GDM1 (cell line): ENCODE measurements around the gene CRYL1.

Source experiments
- DNase-seq: peaks from one replicate; lab custom pipeline; 2025; lab: John Stamatoyannopoulos, UW

CRYL1 gene

GRCh38 chr13:20525601-20526544 lies at the start of gene CRYL1:
Gene CRYL1 (minus strand): TSS chr13:20525857. CDS start chr13:20525794, 63 bp downstream.
- peak; percentile 86 for DNase-seq

- DNase-seq: no peak
Measured at GRCh38 chr13:20573636-20574035, 48.0 kb upstream of the CRYL1 start.

- DNase-seq: no peak
Measured at GRCh38 chr13:20573186-20573585, 47.5 kb upstream of the CRYL1 start.

- no peak for DNase-seq
Measured at GRCh38 chr13:20571676-20572075, 46.0 kb upstream of the CRYL1 start.

- no peak for DNase-seq
Measured at GRCh38 chr13:20570517-20570916, 44.9 kb upstream of the CRYL1 start.

GRCh38 chr13:20567881-20568528 lies 42.3 kb upstream of the CRYL1 start:
- DNase-seq: no peak

- peak; percentile 96 for DNase-seq
Measured at GRCh38 chr13:20566898-20567874, 41.5 kb upstream of the CRYL1 start, which contains the start of gene IFT88. Gene IFT88 (plus strand): TSS chr13:20567157. CDS start chr13:20574386, 7,229 bp downstream.

- DNase-seq: no peak
Measured at GRCh38 chr13:20566468-20566897, 40.8 kb upstream of the CRYL1 start.

GRCh38 chr13:20565115-20565736 lies 39.6 kb upstream of the CRYL1 start:
- no peak for DNase-seq

- DNase-seq: no peak
Measured at GRCh38 chr13:20561741-20562140, 36.1 kb upstream of the CRYL1 start.

GRCh38 chr13:20559659-20560356 lies 34.2 kb upstream of the CRYL1 start:
- no peak for DNase-seq

- no peak for DNase-seq
Measured at GRCh38 chr13:20558982-20559381, 33.3 kb upstream of the CRYL1 start.

- DNase-seq: no peak
Measured at GRCh38 chr13:20553311-20553710, 27.7 kb upstream of the CRYL1 start.

- peak; percentile 25 for DNase-seq
Measured at GRCh38 chr13:20550799-20551198, 25.1 kb upstream of the CRYL1 start.

- no peak for DNase-seq
Measured at GRCh38 chr13:20547479-20547908, 21.8 kb upstream of the CRYL1 start.

- DNase-seq: peak; percentile 57
Measured at GRCh38 chr13:20546556-20546955, 20.9 kb upstream of the CRYL1 start.

GRCh38 chr13:20544201-20544923 lies 18.7 kb upstream of the CRYL1 start:
- DNase-seq: peak; percentile 28

- no peak for DNase-seq
Measured at GRCh38 chr13:20536992-20537391, 11.3 kb upstream of the CRYL1 start.

- no peak for DNase-seq
Measured at GRCh38 chr13:20534038-20534608, 8.5 kb upstream of the CRYL1 start.

- DNase-seq: no peak
Measured at GRCh38 chr13:20528452-20528851, 2.8 kb upstream of the CRYL1 start.
